Heart left ventricle (tissue), 13 donors: ENCODE measurements around the gene STAG1.

Source experiments
- CTCF ChIP-seq, 12 donors: fragments of 200-600 bp; sonication (generic) in 4 of 12; IDR thresholded peaks; one replicate each; pipeline versions ENCODE4 v1.5.0 to v1.8.0; 2018 to 2022; ENCODE audit warnings: antibody characterized with exemption in 12 of 12, mild to moderate bottlenecking in 5 of 12
- POLR2A ChIP-seq, 2 donors: fragments of 450-650 bp; IDR thresholded peaks; one replicate each; pipeline ENCODE4 v1.6.1; 2017; ENCODE audit warnings: antibody characterized with exemption in 2 of 2, mild to moderate bottlenecking in 2 of 2, moderate library complexity in 2 of 2
- donor health status: ischemic (EF 13 %, LVEDD 7.1; RV severe dilation, severe dysfunction).
- donor health status: DM: no; HTN: yes; CAD: no.
- donor health status: DM: no; HTN: no; CAD: no.
- donor health status: ischemic (EF 25% LVEDD 6.9; RV normal size, moderate dysfunction).
- donor health status: ischemic (EF 25% LVEDD 5.7; RV mildly dilated, moderate dysfunction).
- donor health status: ischemic (EF 35%, LVEDD 5.7; RV mildly dilated, moderate dysfunction).
- donor health status: nonischemic (EF 11% LVEDD 7.7; RV severe dilation, severe dysfunction).
- donor health status: DM: yes; HTN: yes; CAD: no.
- donor health status: PGD.
- donor health status: ischemic (EF 29% LVEDD 5.4; RV normal size, mild dysfunction).
- donor health status: nonischemic (EF 23%, LVEDD 6.1; RV moderate dilation, normal function).

DNA sequence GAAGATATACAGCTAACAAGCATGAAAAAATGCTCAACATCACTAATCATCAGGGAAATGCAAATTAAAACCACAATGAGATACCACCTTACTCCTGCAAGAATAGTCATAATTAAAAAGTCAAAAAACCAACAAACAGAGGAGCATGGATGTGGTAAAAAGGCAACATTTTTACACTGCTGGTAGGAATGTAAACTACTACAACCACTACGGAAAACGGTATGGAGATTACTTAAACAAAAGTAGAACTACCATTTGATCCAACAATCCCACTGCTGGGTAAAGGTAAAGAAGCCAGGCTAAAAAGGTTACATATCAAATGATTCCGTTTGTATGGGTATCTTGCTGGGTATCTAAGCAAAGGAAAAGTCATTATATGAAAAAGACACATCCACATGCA is 53.8 kb downstream of the STAG1 start:
- TF ChIP-seq CTCF (IDR thresholded peaks at IDR 0.05) (no peak), POLR2A (IDR thresholded peaks at IDR 0.05) (no peak)
